MG63 (cell line): ENCODE results near the gene RHBDF2. TPM values are rescaled to one million over a fixed set of nuclear protein-coding genes. Genes with fewer than 3 reads are reported as not detected.
"Not testable (repeated sequence)": the region's sequence is repeated elsewhere in the genome, so short reads cannot be mapped to it uniquely, and the experiment has no call there.

Experiments used
- DNase-seq: peaks from one replicate; pipeline ENCODE4 v3.0.0-alpha.2; 2020
- H3K27me3 ChIP-seq: fragments of 250-450 bp; sonication (Bioruptor Pico); 2 replicates; pipeline ENCODE4 v1.5.1; 2020; ENCODE audit warnings: mild to moderate bottlenecking, moderate library complexity
- H3K36me3 ChIP-seq: fragments of 250-450 bp; sonication (Bioruptor Pico); 2 replicates; pipeline ENCODE4 v1.5.1; 2020; ENCODE audit warnings: mild to moderate bottlenecking, moderate library complexity
- H3K4me3 ChIP-seq: fragments of 250-450 bp; sonication (Bioruptor Pico); 2 replicates; pipeline ENCODE4 v1.5.1; 2020; ENCODE audit warnings: mild to moderate bottlenecking, moderate library complexity
- H3K9me3 ChIP-seq: fragments of 250-450 bp; sonication (Bioruptor Pico); 2 replicates; pipeline ENCODE4 v1.5.1; 2020; ENCODE audit warnings: mild to moderate bottlenecking, moderate library complexity
- total RNA-seq: library from RNA; depleted of rRNA; stranded (reverse); fragments of >200 nt; shearing (Covaris generic); gene quantifications from 2 replicates; pipeline ENCODE4 v1.2.3, GENCODE V29; 2014; ENCODE audit warnings: low replicate concordance

RHBDF2 gene
- total RNA-seq, 1 experiment from 2014 or later, result 20.9 TPM

DNA sequence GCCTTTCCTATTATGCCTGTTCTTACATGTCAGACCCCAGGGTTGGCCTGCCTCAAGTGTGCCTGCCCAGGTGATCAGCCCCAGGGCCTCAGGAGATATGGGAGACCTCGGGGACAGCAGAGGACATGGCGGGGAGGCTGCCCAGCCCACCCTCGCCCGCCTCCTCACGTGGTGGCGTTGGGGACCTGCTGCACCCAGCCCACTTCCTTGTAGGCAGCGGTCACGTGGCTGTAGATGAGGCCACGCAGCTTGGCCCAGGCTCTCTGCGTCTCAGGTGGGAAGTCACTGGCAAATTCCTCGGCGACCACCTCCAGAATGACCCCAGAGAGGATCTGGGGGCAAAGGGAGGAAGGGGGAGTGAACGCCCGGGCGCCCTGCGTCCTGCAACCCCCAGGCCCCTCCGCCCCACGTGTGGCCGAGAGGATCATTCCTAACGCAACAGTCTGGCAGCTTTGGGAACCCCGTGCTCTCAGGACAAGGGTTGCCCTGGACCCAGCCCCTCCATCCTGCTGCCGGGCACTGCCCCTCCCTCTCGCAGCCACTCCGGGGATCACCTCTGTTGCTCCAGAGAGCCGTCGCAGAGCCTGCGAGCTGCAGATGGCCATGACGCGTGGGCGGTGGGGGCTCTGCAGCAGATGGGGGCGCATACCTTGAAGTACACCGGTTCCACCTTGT, 29.7 kb upstream of the RHBDF2 start:
- Histone ChIP-seq H3K4me3 (no peak overlapping the region), H3K36me3 (peaks cover 20% of the 10 kb centered on the region; the same call in 1 of the 2 replicates), H3K27me3 (no peaks in the 10 kb centered on the region), H3K9me3 (no peaks in the 10 kb centered on the region)
- no peak for DNase-seq

DNA sequence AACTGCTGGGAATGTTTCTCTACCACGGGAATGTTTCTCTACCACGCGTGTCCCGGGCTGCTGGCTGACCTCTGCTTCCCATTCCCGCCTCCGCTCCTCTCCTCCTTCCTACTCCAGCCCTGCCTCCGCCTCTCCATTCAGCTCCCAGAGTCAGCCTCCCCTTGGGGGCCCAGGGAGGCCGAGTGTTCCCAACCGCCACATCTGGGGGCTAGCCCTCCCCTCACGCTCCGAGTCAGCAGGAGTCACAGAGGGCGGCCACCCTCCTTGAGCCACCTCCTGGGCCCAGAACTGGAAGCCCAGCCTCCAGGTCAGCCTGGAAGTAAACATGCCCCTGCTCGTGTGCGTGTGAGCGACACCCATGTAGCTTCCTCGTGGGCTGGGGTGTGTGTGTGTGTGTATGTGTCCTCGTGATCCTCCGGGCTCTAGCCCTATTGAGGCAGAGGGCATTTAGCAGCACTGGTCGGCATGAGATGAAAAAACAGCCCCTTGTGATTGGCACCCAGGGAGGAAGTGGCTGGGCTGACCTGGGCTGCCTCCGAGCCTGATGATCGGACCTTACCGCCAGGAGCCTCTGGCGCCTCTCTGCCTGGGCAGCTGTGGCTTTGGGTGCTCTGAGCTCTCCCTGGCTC, 29.0 kb upstream of the RHBDF2 start:
- Histone ChIP-seq H3K9me3 (no peaks in the 10 kb centered on the region), H3K4me3 (peak overlapping the region; percentile 3; the same call in 1 of the 2 replicates), H3K36me3 (peaks cover 17% of the 10 kb centered on the region; the same call in 1 of the 2 replicates), H3K27me3 (no peaks in the 10 kb centered on the region)
- DNase-seq, result peak; percentile 92

GRCh38 chr17:76529224-76530094, 28.2 kb upstream of the RHBDF2 start:
- DNase-seq, result peak; percentile 99
- H3K27me3 ChIP-seq, result no peaks in the 10 kb centered on the region
- H3K4me3 ChIP-seq, result no peak overlapping the region; the same call in 1 of the 2 replicates

DNA sequence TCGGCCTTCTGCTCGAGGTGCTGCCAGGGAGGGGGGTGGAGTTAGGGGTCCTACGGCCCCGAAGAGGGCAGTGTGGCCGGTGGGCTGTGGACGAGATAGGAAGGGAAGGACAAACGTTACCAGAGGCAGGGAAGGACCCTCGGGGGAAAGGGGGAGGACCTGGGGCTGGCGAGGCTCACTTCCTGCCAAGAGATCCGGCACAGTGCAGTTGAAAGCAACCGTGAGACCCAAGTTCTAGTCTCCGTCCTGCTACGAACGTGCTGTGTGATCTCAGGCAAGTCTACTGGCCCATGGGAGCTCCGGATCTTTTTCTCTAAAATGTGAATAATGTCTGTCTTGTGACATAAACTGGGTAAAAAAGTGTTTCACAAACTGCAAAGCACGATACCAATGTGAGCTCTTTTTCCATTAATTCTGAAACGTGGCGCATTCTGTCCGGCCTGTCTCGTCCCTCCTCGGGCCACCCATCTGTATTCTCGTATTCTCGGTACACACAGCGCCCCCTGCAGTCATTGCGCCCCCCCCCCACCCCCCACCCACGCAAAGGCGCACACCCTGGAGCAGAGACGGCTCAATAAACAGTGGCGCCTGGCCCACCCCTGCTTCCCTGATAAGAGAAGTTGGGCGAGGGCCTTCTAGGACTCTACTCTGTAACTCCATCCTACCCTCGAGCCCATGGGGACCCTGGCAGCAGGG, 27.5 kb upstream of the RHBDF2 start:
- H3K4me3 ChIP-seq, result no peak overlapping the region
- H3K9me3 ChIP-seq, result no peaks in the 10 kb centered on the region
- no peaks in the 10 kb centered on the region for H3K27me3 ChIP-seq
- peak; percentile 62 for DNase-seq
- H3K36me3 ChIP-seq, result peaks cover 14% of the 10 kb centered on the region; the same call in 1 of the 2 replicates

More at GRCh38 chr17:76529224-76530094, 28.2 kb upstream of the RHBDF2 start:
- Histone ChIP-seq H3K36me3 (peaks cover 14% of the 10 kb centered on the region; the same call in 1 of the 2 replicates), H3K9me3 (no peaks in the 10 kb centered on the region)

DNA sequence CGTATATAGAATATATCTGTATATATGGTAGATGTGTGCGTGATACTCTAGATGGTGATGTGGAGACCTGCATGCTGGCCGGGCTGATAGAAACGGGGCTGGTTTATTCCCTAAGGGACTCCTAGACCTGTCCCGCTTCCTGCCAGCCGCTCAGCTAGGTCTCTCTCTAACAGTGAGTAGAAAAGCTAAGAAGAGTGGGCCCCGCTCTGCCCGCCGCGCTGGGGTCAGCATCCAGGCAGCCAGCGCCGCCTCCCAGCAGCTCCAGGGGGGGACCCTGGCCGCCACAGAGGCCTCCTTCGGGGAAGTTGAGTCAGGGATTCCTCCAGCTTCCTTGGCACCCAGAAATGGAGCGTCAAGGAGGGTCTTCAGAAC, 26.9 kb upstream of the RHBDF2 start:
- DNase-seq, result no peak
- Histone ChIP-seq H3K4me3 (no peak overlapping the region), H3K27me3 (no peaks in the 10 kb centered on the region), H3K9me3 (no peaks in the 10 kb centered on the region), H3K36me3 (peaks cover 14% of the 10 kb centered on the region; the same call in 1 of the 2 replicates)

DNA sequence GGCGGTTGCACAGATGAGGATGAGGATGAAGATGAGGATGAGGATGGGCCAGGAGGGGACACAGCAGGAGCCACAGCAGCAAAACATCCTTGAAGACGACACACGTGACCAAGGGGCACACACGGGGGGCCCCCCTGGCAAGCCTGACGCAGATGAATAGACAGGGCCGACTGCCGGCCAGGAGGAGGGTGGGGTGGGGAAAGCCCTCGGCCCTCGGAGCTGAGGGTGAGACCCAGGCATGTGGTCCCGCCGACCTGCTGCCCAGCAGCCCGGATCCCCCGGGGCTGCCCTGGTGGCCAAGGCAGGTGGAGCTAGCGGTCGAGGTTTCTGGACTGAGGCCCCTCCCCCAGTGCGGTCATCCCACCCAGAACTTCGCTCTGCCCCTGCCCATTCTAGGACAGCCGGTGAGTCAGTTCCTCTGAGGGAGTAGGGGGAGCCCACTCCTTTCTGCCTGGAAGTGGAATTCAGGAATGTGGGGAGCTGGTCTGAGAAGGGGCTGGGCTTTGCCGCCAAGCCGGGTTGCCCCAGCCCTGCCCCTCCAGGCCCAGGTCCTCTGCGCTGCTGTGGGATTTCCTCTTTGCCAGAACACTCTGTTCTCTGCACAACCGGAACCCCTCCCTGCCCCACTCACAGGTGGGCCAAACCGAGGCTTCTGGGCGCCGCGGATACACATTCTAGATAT, 26.3 kb upstream of the RHBDF2 start:
- DNase-seq, result peak; percentile 60
- H3K36me3 ChIP-seq, result peaks cover 10% of the 10 kb centered on the region; the same call in 1 of the 2 replicates
- no peak overlapping the region for H3K4me3 ChIP-seq
- H3K9me3 ChIP-seq, result no peaks in the 10 kb centered on the region
- no peaks in the 10 kb centered on the region for H3K27me3 ChIP-seq

DNA sequence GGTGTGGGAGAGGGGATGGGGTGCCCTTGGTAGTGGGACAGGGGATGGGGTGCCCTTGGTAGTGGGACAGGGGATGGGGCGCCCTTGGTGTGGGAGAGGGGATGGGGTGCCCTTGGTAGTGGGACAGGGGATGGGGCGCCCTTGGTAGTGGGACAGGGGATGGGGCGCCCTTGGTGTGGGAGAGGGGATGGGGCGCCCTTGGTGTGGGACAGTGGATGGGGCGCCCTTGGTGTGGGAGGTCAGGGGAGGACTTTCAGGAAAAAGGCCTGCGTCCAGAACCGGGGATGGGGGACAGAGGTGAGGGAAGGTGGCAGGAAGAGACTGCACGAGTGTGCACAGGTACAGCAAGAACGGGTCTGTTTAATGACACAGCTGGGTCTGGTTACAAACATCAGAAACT, 25.8 kb upstream of the RHBDF2 start:
- H3K4me3 ChIP-seq, H3K27me3 ChIP-seq, DNase-seq, H3K36me3 ChIP-seq, H3K9me3 ChIP-seq: not testable (repeated sequence)

- H3K4me3 ChIP-seq, DNase-seq, H3K27me3 ChIP-seq, H3K9me3 ChIP-seq, H3K36me3 ChIP-seq: not testable (repeated sequence)
These were observed 24.2 kb upstream of the RHBDF2 start for GRCh38 chr17:76525513-76525833.

DNA sequence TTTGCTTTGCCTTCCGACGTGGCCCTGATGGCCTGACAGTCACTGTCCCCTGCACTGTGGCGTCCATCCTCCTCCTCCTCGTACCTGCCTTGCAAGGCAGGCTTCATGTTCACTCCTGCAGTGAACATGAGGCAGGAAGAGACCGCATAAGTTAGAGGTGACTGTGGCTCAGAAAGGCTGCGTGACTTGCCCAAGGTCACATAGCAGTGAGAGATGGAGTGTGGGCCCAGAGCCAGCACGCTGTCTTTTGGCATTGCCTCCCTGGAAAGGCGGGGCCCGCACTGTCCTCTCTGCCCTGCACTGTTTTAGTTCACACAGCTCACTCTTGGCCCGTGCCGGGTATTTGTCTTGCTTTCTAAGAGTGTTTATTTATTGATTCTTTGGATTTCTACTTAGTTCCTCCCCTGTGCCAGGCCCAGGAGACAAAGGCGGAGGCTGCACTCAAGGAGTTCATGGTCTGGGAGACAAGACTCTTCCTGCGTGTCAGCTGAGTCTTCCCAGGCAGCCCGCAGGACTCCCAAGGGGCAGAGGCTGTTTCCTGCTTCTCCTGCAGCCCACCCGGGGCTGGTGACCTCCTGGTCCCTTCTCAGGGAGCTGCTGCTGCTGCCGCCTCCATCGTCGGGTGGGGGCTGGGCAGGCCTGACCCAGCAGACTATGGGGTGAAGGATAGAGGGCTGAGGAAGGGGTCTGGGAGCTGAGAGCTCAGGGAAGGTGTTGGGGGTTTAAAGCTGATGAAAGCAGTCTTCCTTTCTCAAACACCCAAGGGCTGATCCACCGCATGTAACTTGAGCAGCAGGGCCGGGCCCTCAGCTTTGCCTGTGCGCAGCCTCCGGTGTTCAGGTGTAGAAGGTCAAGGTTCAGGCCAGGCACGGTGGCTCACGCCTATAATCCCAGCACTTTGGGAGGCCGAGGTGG, 23.6 kb upstream of the RHBDF2 start:
- no peak overlapping the region for H3K4me3 ChIP-seq
- H3K9me3 ChIP-seq, result no peaks in the 10 kb centered on the region
- DNase-seq, result peak; percentile 96
- H3K36me3 ChIP-seq, result peaks cover 2% of the 10 kb centered on the region; the same call in 1 of the 2 replicates
- H3K27me3 ChIP-seq, result no peaks in the 10 kb centered on the region

- Histone ChIP-seq H3K36me3 (peaks cover 2% of the 10 kb centered on the region; the same call in 1 of the 2 replicates), H3K27me3 (no peaks in the 10 kb centered on the region), H3K4me3 (no peak overlapping the region), H3K9me3 (no peaks in the 10 kb centered on the region)
- DNase-seq, result peak; percentile 67
These were observed 22.1 kb upstream of the RHBDF2 start for GRCh38 chr17:76523084-76524037.

- DNase-seq, result not testable (repeated sequence)
These were observed 20.5 kb upstream of the RHBDF2 start for GRCh38 chr17:76521683-76522082.

GRCh38 chr17:76521262-76521661, 20.0 kb upstream of the RHBDF2 start:
- H3K36me3 ChIP-seq, result no peaks in the 10 kb centered on the region
- no peak for DNase-seq
- no peak overlapping the region for H3K4me3 ChIP-seq
- no peaks in the 10 kb centered on the region for H3K27me3 ChIP-seq
- no peaks in the 10 kb centered on the region for H3K9me3 ChIP-seq

More at GRCh38 chr17:76521683-76522082, 20.5 kb upstream of the RHBDF2 start:
- not testable (repeated sequence) for H3K9me3 ChIP-seq, H3K36me3 ChIP-seq, H3K27me3 ChIP-seq, H3K4me3 ChIP-seq

DNA sequence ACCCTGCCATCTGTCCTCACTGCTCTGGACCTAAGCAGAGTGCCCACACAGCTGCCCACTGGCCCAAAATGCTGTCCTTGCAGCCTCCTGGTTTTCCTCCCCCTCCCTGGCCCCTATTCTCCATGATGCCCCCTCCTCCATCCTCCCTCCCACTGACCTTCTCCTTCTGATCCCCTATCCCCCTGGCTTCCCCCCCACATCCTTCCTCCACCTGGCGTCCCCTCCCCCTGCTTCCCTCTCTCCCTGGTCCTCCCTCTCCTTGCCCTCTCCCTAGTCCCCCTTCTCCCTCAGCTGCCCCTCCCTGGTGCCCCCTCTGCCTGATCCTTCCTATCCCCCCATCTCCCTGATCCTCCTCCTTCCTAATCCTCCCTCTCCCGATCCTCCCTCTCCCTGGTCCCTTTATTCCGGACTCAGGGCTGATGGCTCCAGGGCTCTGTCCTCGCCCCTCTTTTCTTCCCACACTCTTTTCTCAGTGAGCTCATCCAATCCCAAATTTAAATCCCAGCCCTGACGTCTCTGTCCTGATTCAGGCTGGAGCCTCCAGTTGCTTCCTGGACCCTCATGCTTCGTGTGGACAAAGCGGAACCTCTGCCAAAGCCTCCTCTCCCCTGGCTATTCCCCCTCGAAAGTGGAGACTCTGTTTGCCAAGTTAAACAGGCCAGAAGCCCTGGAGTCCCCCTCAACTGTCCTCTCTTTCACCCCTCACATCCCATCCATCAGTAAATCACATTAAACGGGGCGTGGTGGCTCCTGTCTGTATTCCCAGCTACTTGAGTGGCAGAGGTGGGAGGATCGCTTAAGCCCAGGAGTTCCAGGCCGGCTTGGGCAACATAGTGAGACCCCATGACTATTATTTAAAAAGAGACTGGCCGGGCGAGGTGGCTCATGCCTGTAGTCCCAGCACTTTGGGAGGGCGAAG, 18.1 kb upstream of the RHBDF2 start:
- DNase-seq, result no peak
- Histone ChIP-seq H3K4me3 (no peak overlapping the region), H3K9me3 (no peaks in the 10 kb centered on the region), H3K36me3 (no peaks in the 10 kb centered on the region), H3K27me3 (no peaks in the 10 kb centered on the region)
